B cell (primary cell): ENCODE measurements around the gene SORL1.

ENCODE experiments used
- CTCF ChIP-seq: fragments of 200-600 bp; IDR thresholded peaks from one replicate; pipeline ENCODE4 v1.8.0; 2022; ENCODE audit warnings: antibody characterized with exemption, mild to moderate bottlenecking
- EZH2 ChIP-seq: IDR thresholded peaks from 2 replicates; pipeline ENCODE4 v1.6.1; 2012; ENCODE audit warnings: borderline replicate concordance, low read depth, mild to moderate bottlenecking, moderate library complexity, low read length; ENCODE audit not compliant: insufficient read depth, poor library complexity, severe bottlenecking

- TF ChIP-seq CTCF (no peak), EZH2 (no peak)
Observed at GRCh38 chr11:121664144-121664543, 212.0 kb downstream of the SORL1 start.
